Gastrocnemius medialis (tissue), 4 donors: ENCODE measurements around the gene TP73. TPM values are rescaled to one million over a fixed set of nuclear protein-coding genes. Genes with fewer than 3 reads are reported as not detected.

Source experiments
- ATAC-seq, 2 donors: fragments of 150-250 bp; one replicate each; pipeline ENCODE4 v1.9.1; 2016
- DNase-seq, 2 donors: peaks; one replicate each; pipeline ENCODE4 v3.0.0-alpha.2; 2019
- H3K27ac ChIP-seq, 4 donors: fragments of 200-600 bp; sonication (generic); 1 replicate in 1 of 4; 2 replicates in 3 of 4; pipeline ENCODE4 v1.5.1; 2016 to 2018; ENCODE audit warnings: mild to moderate bottlenecking in 2 of 4, moderate library complexity in 1 of 4
- H3K27me3 ChIP-seq, 3 donors: fragments of 200-600 bp; sonication (generic) in 2 of 3; 1 replicate in 1 of 3; 2 replicates in 2 of 3; pipeline versions ENCODE4 v1.5.1 to v1.6.0; 2016 to 2019; ENCODE audit warnings: mild to moderate bottlenecking in 1 of 3, moderate library complexity in 1 of 3
- H3K36me3 ChIP-seq, 2 donors: fragments of 200-600 bp; sonication (generic) in 1 of 2; one replicate each; pipeline ENCODE4 v1.5.1; 2017 to 2018
- H3K4me1 ChIP-seq, 2 donors: fragments of 200-600 bp; sonication (generic) in 1 of 2; one replicate each; pipeline ENCODE4 v1.5.1; 2016 to 2017; ENCODE audit warnings: mild to moderate bottlenecking in 2 of 2
- H3K4me3 ChIP-seq, 4 donors: fragments of 200-600 bp; sonication (generic) in 3 of 4; 1 replicate in 1 of 4; 2 replicates in 3 of 4; pipeline ENCODE4 v1.5.1; 2016 to 2019; ENCODE audit warnings: mild to moderate bottlenecking in 2 of 4
- H3K9me3 ChIP-seq, 3 donors: fragments of 200-600 bp; sonication (generic) in 2 of 3; 1 replicate in 1 of 3; 2 replicates in 2 of 3; pipeline ENCODE4 v1.5.1; 2016 to 2019
- CTCF ChIP-seq, 5 experiments: fragments of 450-650 bp in 3 of 5; fragments of 200-600 bp in 2 of 5; sonication (generic) in 2 of 5; IDR thresholded peaks in 4 of 5; conservative IDR thresholded peaks in 1 of 5; 1 replicate in 4 of 5; 2 replicates in 1 of 5; pipeline ENCODE4 v1.5.1; 2016 to 2019; ENCODE audit warnings: antibody characterized with exemption in 5 of 5, mild to moderate bottlenecking in 3 of 5, moderate library complexity in 3 of 5
- POLR2A ChIP-seq, 2 donors: fragments of 450-650 bp; IDR thresholded peaks; one replicate each; pipeline ENCODE4 v1.6.1; 2017; ENCODE audit warnings: antibody characterized with exemption in 2 of 2, mild to moderate bottlenecking in 2 of 2, moderate library complexity in 2 of 2
- in situ Hi-C, 4 donors: fragments of 200-750 bp; cut with MboI; loops; one replicate each; pipeline versions ENCODE4 v1.15.0 to v1.8.0; 2017; ENCODE audit warnings: low sequenced_read_pairs in 4 of 4
- intact Hi-C: fragments of 100-400 bp; cut with DNase I; formaldehyde crosslinking; loops from one replicate; pipeline ENCODE4 v1.15.1; 2023; ENCODE audit warnings: low total_unique reads
- total RNA-seq, 4 donors: library from RNA; depleted of rRNA; stranded (reverse); fragments of >200 nt; gene quantifications; one replicate each; pipeline versions ENCODE4 v1.1.0 to v1.2.3, GENCODE V29; 2016

TP73 gene
- total RNA-seq, 4 donors from 2014 or later, result 0.07 TPM; not detected in 3

GRCh38 chr1:3774946-3775489 is 122.7 kb downstream of the TP73 start:
- no peak for TF ChIP-seq POLR2A (IDR thresholded peaks at IDR 0.05)
- H3K27ac ChIP-seq, result no peak overlapping the region
- intact Hi-C loops (no loop called here), in situ Hi-C loops (loop anchor here in 1 of 4 donors (25.0 kb wide), 1 partner anchor 112 kb away; no protein-coding TSS in a partner anchor)
- H3K4me1 ChIP-seq, result peaks cover 6 to 29% of the 10 kb centered on the region in 2 donors
- H3K27me3 ChIP-seq, result no peaks in the 10 kb centered on the region
- H3K9me3 ChIP-seq, result no peaks in the 10 kb centered on the region
- DNase-seq (no peak), ATAC-seq (no peak)
- H3K36me3 ChIP-seq, result peaks cover 0 to 12% of the 10 kb centered on the region in 2 donors
- no peak overlapping the region for H3K4me3 ChIP-seq

GRCh38 chr1:3775490-3776230 is 123.3 kb downstream of the TP73 start:
- H3K9me3 ChIP-seq, result no peaks in the 10 kb centered on the region
- H3K27me3 ChIP-seq, result no peaks in the 10 kb centered on the region
- in situ Hi-C loops, result loop anchor here in 1 of 4 donors (25.0 kb wide), 1 partner anchor 112 kb away; no protein-coding TSS in a partner anchor
- DNase-seq (peak in 1 of 2 donors; percentile 47), ATAC-seq (peak in 1 of 2 donors; percentile 29)
- TF ChIP-seq CTCF (IDR thresholded peaks at IDR 0.05 in 4 of 5, conservative IDR thresholded peaks at IDR 0.05 in 1 of 5) (peak in 4 of 5 experiments; percentile 11 to 28 (median 19)), POLR2A (IDR thresholded peaks at IDR 0.05) (no peak)
- peaks cover 0 to 18% of the 10 kb centered on the region in 2 donors for H3K36me3 ChIP-seq
- peaks cover 6 to 29% of the 10 kb centered on the region in 2 donors for H3K4me1 ChIP-seq
- H3K4me3 ChIP-seq, result no peak overlapping the region
- H3K27ac ChIP-seq, result no peak overlapping the region
- intact Hi-C loops, result no loop called here

DNA sequence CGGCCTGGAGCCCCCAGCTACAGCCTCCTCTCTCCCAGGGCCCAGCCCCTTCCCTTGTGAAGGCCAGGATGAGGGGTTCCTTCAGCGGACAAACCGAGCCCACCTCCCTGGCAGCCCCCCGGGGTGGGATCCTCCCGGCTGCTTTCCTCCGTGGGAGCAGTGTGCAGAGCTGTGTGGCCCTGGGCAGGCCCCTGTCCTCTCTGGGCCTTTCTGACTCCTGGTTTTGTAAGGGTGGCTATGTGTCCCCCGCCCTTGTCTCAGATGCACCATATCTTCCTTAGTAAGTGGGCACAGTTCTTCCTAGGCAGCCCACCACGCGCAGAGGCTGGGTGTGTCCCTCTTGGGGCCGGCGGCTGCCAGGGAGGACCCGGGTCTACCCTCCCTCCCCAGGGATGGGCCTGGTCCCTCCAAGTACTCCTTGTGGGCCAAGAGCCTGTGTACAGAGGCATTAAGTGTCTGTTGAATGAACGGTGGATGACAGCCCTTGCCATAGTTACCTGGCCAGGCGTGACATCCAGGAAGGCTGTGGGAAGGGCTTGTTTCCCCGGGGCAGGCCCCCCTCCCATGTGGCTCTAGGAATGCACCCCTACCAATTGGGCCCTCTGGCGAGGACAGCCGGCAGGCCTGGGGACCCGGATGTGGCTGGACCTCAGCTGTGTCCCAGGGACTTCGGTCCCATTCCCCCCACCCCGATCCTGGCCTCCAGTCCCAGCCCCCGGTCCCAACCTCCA is 124.1 kb downstream of the TP73 start:
- H3K36me3 ChIP-seq, result peaks cover 0 to 26% of the 10 kb centered on the region in 2 donors
- no peaks in the 10 kb centered on the region for H3K9me3 ChIP-seq
- H3K27ac ChIP-seq, result no peak overlapping the region
- DNase-seq, result no peak
- no peak for ATAC-seq
- intact Hi-C loops (no loop called here), in situ Hi-C loops (loop anchor here in 1 of 4 donors (25.0 kb wide), 1 partner anchor 111 kb away; no protein-coding TSS in a partner anchor)
- H3K4me1 ChIP-seq, result peaks cover 6 to 26% of the 10 kb centered on the region in 2 donors
- TF ChIP-seq CTCF (IDR thresholded peaks at IDR 0.05 in 4 of 5, conservative IDR thresholded peaks at IDR 0.05 in 1 of 5) (peak in 1 of 5 experiments; percentile 1), POLR2A (IDR thresholded peaks at IDR 0.05) (no peak)
- no peaks in the 10 kb centered on the region for H3K27me3 ChIP-seq
- no peak overlapping the region for H3K4me3 ChIP-seq

- Histone ChIP-seq H3K4me1 (peaks cover 0 to 19% of the 10 kb centered on the region in 2 donors), H3K4me3 (no peak overlapping the region), H3K27ac (no peak overlapping the region), H3K36me3 (peaks cover 0 to 33% of the 10 kb centered on the region in 2 donors), H3K27me3 (no peaks in the 10 kb centered on the region), H3K9me3 (no peaks in the 10 kb centered on the region)
- intact Hi-C loops (no loop called here), in situ Hi-C loops (loop anchor here in 1 of 4 donors (25.0 kb wide), 1 partner anchor 110 kb away; no protein-coding TSS in a partner anchor)
- ATAC-seq (no peak), DNase-seq (no peak)
- TF ChIP-seq CTCF (IDR thresholded peaks at IDR 0.05 in 4 of 5, conservative IDR thresholded peaks at IDR 0.05 in 1 of 5) (no peak), POLR2A (IDR thresholded peaks at IDR 0.05) (no peak)
Measured at GRCh38 chr1:3777078-3777547, 124.8 kb downstream of the TP73 start.
